ENCODE results near the gene PRSS56.

The PRSS56 gene

DNA sequence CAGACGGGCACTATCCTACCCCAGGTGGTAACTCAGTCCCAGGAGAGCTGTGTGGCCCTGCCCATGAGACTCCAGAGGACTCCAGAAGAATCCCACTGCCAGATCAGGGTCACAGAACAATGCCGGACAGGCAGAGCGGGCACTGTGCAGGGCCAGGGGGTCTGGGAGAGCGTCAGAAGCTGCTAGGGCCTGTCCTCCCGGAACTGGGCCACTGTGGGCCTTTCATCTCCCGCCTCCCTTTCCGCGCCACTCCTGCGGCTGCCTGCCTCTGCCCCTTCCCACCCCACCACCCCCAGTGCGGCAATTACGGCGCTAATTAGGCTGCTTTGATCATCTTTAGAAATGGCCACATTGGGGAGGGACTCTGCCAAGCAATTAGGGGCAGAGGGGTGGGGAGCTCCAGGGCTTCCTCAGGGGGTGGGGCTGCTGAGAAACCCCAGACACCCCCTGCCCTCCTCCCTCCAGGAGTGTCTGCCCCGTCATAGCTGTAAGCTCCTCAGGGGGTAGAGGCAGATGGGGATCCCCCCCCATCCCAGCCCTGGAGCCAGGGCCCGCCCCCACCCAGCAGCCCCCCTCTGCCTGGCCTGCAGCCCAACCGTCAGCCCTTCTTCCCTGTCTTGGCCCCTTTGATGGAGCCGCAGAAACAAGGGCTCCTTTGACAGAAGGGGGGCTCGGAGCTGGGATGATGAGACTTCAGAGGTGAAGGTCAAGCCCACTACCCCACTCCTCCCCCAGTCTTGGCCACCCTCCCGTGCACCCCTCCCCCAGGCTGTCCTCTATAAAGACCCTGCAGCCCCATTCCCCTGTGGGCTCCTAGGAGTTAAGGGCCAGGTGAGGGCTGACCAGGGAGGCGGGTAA, at the start of gene PRSS56:
Gene PRSS56 (plus strand): TSS at position 808 of the 858 bp plus-strand sequence. CDS start 211 bp downstream, outside the sequence.
- no peak for DNase-seq

DNA sequence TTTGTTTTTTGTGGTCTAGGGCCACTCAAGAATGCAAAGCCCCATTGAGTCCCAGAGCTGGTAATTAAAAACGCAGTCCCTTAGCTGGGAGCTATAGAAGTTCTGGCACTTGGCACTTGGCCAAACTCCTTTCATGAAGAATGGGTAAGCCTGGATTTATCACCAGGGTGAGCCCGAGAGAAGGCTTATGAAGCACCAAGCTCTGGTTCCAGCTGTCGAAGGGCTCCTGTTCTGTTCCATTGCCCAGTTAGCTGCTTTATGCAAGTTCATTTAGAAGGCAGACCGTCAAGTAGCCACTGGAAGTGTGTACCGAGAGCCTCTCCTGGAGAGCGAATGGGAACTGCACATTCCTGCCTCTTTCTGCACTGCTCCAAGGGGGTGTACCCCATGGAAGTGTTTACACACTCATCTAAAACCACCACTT, 46.7 kb upstream of the PRSS56 start:
- DNase-seq, result no peak

DNA sequence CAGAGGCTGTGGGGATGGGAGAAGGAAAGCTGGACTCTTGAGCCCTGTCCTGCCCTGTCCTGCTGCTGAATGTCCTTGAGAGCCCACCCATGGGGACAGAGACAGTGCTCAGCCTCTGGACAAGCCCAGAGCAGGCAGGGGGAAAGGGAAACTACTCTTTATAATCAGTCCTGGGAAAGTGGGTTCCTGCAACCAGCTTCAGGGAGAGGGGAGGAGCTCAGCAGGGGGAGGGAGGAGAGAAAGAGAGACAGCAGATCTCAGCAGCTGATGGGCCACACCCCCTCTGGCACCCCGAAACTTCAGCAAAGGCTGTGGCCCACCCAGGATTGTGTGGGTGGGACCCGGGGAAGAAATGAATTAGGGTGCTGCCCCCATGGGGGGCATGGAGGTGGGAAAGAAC, 44.1 kb upstream of the PRSS56 start:
- no peak for DNase-seq

DNA sequence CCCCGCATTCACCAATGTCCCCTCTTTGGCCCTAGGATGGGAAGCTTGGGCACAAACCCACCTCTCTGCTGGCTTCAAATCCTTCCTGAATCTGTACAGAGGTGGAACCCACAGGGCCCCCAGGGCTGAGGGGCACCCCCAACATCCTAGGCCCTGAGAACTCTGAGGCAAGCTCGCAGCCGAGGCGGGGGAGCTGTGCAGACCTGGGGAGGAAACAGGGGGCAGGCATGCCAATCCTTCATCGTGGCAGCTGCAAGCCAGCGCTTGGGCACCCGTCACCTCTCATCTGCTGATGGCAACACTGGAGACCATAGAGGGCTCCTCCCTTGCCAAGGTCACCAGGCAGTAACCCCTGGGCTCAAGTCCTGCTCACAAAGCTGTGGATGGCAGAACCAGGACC, 43.4 kb upstream of the PRSS56 start:
- no peak for DNase-seq

DNA sequence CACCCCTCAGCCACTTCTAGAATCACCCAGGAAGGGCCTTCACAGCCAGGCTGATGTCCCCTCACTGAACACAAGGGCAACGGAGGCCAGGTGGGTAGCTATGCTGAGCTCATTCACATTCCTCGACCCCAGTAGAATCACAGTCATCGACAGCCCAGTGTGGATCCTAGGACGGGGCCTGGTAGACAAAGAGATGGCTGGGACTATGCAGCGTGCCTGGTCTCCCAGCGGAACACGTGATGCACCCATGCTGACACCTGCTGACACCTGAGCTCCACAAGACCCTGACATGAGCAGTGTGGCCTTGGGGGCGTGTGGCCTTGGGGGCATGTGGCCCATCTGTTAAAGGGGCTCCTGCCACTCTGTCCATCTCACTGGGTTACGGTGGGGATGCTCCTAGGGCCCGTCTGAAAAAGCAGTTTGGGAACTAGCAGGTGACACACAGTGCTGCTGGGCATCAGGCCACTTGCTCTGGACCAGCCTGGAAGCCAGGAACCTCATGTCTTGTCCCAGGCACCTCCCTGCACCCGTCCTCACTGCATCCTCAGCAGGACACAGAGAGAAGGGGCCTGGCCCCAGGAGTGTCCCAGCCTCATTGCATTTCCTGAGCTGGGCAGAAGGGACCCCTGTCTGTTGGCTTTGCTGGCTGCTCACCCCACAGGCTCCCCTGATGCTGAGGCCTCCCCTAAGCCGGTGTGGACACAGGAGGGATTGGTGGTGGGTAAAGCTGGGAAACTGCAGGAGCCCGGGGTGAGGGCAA, 42.3 kb upstream of the PRSS56 start:
- DNase-seq, result no peak

DNA sequence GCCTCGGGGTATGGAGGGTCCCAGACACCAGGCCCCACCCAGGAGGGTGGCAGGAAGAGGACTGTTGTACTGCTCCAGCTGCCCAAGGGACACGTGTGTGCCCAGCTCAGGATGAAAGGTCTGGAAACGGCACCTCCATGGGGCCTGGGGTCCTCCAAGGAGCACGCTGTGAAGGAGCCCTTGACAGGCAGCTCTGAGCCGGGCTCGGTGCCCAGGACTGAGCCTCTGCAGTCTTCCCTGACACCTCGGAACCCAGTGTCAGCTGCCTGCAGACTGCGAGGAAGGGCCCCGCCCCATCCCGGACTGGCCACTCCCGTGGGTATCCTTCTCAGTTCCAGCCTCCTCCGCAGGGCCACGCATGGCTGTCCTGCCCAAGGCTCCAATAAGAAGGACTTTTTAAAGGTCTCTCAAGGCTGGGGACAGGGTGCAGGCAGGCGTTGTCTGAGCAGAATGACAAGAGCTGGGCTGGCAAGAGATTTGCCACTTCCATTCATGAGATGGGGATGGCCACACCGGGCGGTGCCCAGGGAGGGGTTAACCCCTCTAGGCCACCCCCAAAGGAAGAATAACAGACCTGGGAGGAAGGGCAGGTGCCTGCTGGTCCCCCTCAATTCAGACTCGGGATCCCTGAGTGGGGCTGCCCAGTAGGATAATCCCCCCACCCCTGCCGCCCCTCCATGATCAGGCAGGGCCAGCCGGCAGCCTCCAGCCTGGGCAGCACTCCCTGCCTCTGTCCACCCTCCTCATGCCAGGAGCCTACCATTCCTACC, 41.4 kb upstream of the PRSS56 start:
- DNase-seq, result no peak

DNA sequence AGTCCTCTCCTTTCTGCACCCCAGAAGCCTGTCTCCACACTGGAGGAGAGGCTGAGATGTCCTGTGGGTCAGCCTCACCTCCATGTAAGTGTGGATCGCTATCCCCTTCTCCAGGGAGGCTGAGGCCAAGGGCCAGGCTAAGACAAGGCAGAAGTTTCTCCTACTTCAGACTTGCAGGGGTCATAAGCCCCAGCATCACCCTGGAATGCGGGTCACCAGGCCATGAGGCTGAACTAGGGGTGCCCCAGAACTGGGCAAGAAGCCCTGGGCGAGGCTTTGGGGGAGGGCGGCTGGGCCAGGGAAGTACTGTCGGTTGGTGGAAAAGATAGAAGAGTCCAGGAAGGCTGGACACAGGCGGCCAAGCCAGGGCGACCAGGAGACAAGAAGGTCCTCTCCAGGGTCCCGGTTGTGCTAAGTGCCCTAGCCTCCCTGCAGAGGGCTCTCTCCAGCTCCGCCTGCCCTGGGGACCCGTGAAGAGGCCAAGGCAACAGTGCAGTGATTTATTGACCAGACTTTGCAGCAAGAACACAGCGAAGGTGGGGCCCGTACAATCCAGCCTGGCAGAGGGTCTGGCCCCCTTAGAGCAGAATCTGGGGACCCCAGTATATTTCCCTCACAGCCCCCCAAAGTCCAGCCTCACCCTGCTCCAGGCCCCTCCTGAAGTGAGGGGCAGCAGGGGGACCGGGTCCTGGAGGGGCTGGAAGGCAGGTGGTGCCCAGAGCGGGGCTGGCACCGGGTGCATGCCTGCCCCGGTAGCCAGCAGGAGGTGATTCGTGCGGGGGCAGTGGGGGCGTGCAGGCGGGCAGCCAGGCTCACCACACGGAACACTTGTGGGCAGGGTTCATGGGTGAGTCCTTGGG, 40.6 kb upstream of the PRSS56 start:
- DNase-seq, result no peak

DNA sequence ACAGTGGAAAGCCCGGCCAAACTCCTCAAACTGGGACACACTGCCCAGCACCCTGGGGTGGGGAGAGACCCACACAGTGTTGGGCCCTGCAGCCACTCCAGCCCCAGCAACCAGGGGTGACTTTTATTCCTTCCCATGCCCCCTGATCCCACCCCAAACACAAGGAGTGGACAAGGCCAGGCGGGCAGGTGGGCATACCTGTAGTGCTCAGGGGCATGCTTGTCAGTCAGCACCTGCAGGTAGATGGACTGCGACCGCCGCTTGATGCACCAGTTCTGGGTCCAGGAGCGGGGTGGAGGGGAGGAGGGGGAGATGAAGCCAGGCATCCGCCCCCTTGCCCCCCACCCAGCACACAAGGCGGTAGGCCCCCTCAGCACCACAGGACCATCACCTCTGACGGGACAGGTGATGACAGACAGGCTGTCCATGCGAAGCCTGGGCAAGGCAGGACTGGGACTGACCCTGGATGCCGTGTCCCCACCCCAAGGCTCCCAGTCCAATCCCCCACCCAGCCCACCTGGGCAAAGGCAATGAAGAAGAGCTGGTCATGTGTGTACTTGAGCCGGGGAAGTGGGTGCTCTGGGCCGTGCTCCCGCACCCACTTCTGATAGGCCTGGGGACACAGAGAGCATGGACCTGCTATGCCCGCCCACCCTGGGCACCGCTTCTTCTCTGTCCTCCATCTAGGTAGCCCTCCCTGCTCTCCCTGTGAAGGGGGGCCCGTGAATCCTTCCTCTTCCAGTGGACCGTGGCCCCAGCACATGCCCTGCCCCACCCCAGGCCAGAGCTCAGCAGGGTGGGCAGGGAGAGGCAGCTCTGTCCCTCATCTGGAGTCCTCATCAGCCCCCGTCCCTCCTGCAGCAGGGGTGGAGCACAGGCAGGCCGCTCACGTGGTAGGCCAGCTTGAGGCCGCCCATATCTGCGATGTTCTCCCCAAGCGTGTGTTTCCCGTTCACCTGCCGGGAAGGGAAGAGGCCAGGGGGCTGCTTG, 39.7 kb upstream of the PRSS56 start:
- DNase-seq, result no peak

DNA sequence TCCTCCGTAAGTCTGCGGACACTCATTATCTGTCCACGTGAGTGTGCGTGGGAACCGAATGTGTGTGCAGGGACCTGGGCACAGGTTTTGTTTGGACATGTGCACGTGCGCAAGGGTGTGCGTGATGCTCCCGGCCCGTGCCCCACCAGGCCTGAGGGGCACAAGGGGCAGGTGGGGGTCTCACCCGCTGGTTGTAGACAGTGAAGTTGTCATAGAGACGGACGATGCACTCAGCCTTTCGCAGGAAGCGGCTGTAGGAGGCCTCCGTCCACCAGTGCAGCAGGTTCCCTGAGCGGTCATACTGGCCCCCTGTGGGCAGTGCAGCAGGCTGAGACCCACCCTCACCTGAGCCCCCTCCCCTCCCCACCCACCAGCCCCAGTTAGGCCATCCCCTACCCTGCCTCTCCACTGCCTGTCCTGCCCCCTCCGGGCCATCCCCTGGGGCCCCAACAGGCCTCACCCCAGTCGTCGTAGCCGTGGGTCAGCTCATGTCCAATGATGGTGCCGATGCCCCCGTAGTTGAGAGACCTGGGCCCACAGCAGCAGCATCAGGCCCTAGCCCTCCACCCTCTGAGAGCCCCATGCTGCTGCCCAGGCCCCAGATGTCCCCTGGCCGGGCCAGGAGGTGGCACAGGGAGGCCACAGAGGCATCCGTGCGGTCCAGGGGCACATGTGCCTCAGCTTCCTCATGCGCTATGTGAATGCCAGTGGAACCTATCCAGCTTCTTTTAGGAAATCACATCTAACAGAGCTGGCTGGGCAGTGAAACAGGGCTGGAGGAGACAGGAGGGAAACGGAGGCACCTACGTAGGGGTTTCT, 38.7 kb upstream of the PRSS56 start:
- no peak for DNase-seq

DNA sequence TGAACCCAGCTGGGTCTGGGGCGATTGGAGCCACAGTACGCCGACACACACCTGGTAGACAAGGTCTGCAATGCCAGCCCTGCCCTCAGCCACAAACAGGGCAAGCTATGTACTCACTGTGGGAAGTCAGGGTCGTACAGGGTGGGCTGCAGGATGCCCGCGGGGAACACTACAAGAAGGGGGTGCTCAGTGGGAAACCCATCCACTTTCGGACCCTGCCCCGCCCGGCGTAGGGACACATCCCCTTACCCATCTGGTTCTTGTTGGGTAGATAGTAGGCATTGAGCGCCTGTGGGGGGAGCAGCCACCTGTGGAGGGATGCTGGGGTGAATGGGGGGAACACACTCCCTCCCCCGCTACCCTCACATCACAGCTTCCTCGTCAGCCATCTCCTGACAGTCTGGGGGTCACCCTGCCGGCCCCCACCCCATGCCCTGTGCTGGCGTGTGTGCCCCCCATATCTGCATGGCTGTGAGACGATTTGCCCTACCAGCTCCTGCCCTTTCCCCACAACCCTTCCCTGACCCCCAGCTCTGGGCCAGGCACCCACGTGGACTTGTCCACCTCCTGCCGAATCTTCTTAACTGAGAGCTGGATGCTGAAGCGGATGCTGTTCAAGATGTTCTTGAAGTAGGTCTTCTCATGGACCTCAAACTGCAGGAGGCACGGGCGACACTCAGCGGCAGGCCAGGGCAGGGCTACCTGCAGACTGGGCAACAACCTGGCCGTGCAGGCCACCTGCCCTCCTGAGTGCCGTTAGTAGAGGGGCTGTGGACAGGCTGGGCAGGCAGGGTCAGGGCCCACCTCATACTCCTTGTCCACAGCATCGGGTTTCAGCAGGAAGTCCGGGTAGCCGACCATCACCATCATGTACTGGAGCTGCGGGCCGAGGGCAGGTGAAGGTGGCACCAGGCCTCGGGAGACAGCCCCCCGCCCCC, 37.6 kb upstream of the PRSS56 start:
- DNase-seq, result no peak

DNA sequence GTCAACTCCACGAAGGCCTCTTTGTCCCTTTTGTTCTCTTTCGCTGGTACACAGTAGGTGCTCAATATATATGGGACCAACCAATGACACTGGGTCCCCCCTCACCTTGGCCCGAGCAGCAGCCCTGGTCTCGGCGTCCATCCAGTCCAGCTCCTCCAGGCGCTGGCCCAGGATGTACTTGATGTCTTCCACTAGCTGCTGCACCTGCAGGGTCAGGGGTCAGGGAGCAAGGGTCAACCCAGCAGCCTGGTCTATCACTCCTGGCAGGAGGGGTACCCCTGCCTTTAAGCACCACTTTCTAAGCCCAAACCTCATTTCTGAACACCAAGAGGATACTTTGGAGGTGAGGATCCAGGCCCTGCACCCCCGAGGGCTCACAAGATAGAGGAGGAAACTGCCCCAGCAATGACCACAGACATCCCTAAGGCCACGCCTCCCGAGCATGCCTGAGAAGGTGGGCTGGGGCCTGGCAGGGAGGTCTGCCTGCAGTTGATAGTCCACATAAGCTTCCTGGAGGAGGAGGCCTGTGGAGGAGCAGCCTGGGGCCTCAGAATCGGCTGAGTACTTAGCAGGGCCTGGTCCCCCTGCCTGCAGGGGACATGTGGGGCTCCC, 36.8 kb upstream of the PRSS56 start:
- DNase-seq, result no peak

DNA sequence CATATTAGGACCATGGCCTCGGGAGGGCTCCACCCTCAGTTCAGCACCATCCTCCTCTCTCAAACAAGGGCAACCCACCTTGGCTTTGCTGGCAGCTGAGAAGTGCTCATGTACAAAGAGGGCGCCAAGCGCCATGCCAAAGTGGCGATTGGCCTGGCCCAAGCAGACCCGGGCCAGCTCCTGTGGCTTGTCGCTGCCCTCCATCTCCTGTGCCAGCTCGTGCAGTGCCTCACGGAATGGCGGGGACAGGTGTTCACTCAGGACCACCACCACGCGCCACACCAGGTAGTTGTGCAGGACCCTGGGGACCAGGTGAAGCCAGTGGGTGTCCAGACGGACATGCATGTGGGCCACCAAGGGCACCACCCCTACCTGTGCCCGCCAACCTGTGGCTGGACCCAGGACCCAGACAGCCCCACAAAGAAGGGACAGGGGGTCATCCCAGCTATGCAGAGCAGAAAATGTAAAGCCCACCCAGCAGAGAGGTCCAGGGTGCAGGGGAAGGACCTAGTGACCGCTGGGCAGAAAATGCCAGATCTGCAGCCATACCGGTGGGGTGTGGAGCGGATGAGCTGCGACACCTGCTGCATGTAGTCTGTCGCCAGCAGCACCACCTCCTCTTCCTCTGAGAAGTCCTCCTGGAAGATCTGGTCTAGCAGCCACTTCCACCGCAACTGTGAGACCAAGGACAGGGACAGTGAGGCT, 36.1 kb upstream of the PRSS56 start:
- no peak for DNase-seq

DNA sequence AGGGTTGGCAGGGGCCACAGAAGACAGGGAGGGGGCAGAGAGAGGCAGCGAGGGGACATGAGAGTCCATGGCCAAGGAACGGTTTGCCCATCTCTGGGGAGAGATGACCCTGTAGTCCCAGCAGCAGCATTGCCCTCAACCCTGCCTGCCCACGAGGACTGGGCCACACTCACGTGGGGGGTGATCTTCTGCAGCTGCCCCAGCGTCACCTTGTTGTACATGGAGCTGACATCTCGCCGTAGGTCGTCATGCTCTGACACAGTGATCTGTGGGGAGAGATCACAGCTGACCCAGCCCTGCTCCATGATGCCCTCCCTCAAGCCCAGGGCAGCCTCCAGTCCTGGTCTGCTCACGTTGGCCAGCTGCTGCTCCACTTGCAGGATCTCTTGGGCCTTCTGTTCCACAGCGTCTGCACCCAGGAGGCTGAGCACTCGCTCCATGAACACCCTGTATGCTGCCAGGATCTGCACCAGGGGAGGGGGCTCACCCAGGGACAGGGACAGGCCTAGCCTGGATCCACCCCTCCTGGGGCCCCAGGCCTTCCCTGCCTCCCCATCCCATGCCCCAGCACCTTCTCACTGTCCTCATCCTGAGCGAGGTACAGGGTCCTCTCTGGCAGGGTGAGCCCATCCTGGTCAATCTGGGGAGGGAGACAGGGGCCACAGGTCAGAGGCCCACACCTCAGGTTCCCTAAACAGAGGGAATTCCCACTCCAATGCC, 35.4 kb upstream of the PRSS56 start:
- no peak for DNase-seq

DNA sequence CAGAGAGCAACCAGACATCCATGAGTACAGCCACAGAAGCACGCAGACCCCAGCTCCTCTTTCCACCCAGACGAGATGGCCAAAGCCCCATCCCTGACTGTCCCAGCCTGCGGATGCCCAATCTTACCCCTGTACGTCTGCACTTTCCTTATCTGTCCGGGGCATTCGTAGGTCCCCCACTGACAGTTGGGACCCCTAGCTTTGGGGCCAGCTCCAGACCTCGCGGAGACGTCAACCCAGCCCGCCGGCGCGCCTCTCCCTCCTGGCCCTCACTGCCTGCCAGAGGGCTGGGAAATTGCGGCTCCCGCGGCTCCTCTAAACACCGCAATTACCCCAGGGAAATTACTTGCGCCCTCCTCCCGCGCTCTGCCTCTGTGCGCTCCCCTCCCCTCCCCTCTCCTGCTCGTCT, 34.8 kb upstream of the PRSS56 start:
- DNase-seq, result no peak

DNA sequence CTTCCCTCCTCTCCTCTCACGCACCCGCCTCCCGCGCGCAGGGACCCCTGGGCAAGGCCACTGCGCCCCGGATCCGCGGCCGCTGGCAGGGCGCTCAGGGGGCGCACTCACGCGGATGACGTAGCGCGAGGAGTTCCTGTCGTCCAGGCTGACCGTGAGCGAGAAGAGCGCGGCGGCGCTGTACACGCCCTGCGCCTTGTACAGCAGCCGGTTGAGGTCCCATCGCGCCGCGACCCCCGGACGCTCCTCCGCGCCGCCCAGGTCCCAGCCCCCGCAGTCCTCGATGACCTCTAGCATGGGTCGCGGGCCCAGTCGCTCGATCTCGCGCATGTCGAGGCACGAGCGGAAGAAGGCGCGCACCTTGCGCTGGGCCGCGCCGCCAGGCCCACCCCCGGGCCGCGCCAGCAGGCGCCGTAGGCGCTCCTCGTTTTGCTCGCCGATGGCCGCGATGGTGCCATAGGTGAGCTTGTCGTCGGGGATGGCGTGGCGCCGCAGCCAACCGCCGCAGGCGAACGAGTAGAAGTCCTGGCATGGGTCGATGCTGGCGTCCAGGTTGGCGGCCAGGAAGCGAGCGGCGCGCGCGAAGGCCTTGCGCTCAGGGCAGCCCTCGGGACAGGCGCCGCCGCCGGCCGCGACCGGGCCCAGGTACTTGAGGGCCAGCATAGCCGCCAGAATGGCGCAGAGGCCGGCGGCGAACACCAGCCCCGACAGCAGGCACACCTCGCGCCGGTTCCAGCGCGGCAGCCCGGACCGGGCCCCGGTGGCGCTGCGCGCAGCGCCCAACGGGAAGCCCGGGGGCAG, 34.2 kb upstream of the PRSS56 start:
- DNase-seq, result no peak
